GM06990 (cell line): ENCODE data around the gene DNAH17.

ENCODE experiments used
- DNase-seq: peaks from one replicate; pipeline ENCODE4 v3.0.0-alpha.2; 2011; ENCODE audit not compliant: insufficient read length; ENCODE audit errors: extremely low read depth
- H3K27me3 ChIP-seq: replicated peaks from 2 replicates; pipeline ENCODE4 v1.6.0; 2011; ENCODE audit warnings: low read length; ENCODE audit not compliant: control insufficient read depth, insufficient read depth
- H3K36me3 ChIP-seq: 2 replicates; pipeline ENCODE4 v1.5.1; 2011; ENCODE audit warnings: low read length; ENCODE audit not compliant: control insufficient read depth, insufficient read depth
- H3K4me3 ChIP-seq: replicated peaks from 2 replicates; pipeline ENCODE4 v1.5.1; 2011; ENCODE audit warnings: low read depth, mild to moderate bottlenecking, control low read depth, low read length
- TF ChIP-seq, protein P1 (sequence below): IDR thresholded peaks from 2 replicates; pipeline ENCODE4 v1.5.1; 2011; ENCODE audit warnings: low read length, control low read depth, mild to moderate bottlenecking, inconsistent platforms; ENCODE audit not compliant: insufficient read depth, poor library complexity, severe bottlenecking

DNAH17 gene

DNA sequence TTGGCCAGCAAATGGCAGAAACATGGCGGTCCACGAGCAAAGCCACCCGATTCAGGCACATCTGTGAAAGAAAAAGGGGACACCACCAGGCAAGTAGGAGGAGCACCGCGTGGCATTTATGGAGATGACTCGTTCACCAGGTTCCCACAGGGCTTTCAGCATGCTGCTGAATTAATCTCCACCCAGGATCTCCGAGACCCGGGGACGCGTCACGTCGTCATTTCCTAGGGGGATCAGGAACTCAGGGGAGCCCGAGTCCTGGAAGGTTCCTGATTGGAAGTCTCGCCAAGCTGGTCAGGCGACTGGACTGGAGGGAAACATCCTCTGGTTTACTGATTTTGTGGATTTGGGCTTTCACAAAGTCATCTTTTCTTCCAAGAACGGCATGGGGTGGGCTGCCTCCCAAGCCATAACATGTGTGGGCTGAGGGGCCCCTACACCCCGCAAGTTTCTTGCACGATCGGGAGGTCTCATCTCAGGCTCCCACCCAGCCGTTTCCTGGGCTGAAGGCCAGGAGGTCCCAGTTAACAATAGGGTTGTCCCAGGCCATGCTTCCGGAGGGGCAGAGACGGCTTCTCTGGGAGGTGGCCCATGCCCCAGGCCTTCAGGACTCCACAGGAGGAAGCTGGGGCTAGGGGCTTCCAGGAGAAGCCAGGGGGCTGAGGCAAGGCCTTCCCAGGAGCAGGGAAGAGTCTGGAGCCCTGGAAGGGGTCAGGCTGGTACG is 645 bp downstream of the DNAH17 start:
- Histone ChIP-seq H3K27me3 (no peaks in the 10 kb centered on the region), H3K4me3 (no peak overlapping the region), H3K36me3 (no peaks in the 10 kb centered on the region)
- no peak for DNase-seq
- TF ChIP-seq, protein P1, sequence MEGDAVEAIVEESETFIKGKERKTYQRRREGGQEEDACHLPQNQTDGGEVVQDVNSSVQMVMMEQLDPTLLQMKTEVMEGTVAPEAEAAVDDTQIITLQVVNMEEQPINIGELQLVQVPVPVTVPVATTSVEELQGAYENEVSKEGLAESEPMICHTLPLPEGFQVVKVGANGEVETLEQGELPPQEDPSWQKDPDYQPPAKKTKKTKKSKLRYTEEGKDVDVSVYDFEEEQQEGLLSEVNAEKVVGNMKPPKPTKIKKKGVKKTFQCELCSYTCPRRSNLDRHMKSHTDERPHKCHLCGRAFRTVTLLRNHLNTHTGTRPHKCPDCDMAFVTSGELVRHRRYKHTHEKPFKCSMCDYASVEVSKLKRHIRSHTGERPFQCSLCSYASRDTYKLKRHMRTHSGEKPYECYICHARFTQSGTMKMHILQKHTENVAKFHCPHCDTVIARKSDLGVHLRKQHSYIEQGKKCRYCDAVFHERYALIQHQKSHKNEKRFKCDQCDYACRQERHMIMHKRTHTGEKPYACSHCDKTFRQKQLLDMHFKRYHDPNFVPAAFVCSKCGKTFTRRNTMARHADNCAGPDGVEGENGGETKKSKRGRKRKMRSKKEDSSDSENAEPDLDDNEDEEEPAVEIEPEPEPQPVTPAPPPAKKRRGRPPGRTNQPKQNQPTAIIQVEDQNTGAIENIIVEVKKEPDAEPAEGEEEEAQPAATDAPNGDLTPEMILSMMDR, result no peak

DNA sequence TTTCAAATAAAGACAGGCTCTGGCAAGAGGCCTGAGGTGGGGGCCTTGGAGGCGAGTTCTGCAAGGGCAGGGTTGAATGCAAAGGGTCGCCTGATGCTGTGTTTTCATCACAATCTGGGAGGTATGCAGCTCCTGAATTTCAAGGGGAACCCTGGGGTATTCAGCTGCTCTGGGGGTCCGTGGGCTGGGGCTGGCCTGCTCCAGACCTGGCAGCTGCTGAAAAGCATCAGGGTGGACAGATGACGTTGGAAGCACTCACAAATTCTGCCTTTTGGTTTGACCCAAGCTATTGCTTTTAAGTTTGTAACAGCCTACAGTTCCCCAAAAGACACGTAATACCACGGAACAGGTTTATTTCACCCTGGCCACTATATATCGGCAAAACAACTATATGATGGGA is 1.3 kb downstream of the DNAH17 start:
- Histone ChIP-seq H3K36me3 (no peaks in the 10 kb centered on the region), H3K4me3 (no peak overlapping the region), H3K27me3 (no peaks in the 10 kb centered on the region; the same call in 1 of the 2 replicates)
- DNase-seq, result no peak
- TF ChIP-seq, protein P1, result no peak

DNA sequence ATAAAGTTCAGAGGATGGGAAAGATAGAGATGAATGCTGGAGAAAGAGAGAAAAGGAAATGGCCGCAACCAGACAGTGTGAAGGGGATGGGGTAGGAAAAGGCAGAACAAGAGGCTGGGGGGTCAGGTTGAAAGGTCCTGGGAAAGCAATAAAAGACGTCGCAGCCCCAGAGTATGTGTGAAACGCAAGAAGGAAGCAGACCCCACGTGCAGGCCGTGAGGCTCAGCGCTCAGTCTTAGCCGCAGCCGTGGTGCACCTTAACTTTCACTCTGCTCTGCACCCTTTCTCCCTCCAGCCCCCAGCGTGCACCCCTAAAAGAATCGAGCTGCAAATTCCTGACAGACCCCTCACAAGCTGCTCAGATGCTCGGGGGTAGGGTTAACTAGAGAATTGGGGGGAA is 1.9 kb downstream of the DNAH17 start:
- DNase-seq, result no peak
- TF ChIP-seq, protein P1, result no peak
- H3K27me3 ChIP-seq, result no peaks in the 10 kb centered on the region; the same call in 1 of the 2 replicates
- H3K36me3 ChIP-seq, result no peaks in the 10 kb centered on the region
- no peak overlapping the region for H3K4me3 ChIP-seq

DNA sequence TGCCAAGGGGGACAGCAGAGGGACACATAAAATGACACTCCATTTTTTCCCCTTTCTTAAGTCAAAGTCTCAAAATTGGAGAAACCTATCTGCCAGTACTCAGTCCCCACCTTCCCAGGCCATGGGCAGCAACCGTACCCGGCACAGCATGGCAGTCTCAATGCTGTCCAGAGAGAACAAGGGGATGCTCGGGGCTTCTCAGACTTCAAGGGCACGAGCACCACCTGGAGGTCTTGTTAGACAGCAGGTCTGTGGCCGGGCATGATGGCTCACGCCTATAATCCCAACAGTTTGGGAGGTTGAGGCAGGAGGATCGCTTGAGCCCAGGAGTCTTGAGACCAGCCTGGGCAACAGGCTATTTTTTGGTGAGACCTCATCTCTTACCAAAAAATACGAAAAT is 3.2 kb downstream of the DNAH17 start:
- no peak for DNase-seq
- TF ChIP-seq, protein P1, result peak; percentile 42
- H3K36me3 ChIP-seq, result no peaks in the 10 kb centered on the region
- no peak overlapping the region for H3K4me3 ChIP-seq
- no peaks in the 10 kb centered on the region; the same call in 1 of the 2 replicates for H3K27me3 ChIP-seq

DNA sequence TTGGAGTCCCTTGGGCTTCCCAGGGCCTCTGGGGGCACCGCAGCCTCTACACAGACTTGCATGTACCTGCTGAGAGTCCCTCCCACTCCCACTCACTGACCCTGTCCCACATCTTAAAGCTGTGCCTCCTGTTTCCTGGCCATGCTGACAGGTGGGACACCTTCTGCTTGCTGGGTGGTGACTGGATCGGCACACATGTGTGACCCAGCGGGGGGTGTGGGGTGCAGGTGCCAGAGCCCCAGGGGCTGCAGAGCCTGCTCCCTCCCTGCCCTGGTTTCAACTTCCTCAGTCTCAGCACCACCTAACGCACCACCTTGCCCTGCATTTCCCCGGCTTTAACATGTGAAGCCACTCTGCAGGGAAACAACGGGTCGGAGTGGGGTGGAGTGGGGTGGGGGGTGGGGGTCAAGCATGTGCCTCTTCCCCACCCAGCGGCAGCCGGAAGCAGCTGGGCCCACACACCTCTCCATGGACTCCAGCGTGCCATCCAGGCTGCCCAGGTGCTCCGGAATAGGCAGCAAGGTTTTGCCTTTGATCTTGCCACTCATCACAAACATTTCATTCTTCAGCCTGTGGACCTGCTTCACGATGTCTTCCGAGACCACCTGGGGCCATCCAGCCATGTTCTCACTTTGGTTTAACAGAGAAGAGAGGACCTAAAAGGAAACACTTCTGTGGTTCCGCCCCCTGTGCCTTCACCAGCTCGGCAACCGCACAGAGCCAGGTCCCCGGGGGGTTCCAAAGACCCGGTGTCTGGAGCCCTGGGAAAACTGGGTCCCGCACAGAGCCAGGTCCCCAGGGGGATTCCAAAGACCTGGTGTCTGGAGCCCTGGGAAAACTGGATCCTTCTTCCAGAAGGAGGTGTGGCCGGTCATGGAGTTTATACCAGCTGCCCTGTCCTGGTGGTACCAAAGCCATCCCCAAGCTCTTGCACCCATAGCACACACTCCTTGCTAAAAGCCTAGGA is 4.7 kb downstream of the DNAH17 start:
- Histone ChIP-seq H3K36me3 (no peaks in the 10 kb centered on the region), H3K4me3 (no peak overlapping the region), H3K27me3 (no peaks in the 10 kb centered on the region; the same call in 1 of the 2 replicates)
- TF ChIP-seq, protein P1, result no peak
- no peak for DNase-seq
